Right lung (tissue), 5 donors: ENCODE data around the gene NUP54. TPM values are rescaled to one million over a fixed set of nuclear protein-coding genes. Genes with fewer than 3 reads are reported as not detected.

ENCODE experiments used
- DNase-seq, 2 donors: peaks; one replicate each; pipeline ENCODE4 v3.0.0-alpha.2; 2013
- polyA plus RNA-seq, 5 donors: library from polyadenylated mRNA; unstranded; fragments of 120-200 nt; gene quantifications; one replicate each; pipeline versions ENCODE4 v1.2.1 to v1.2.3, GENCODE V29; 2013; ENCODE audit warnings: inconsistent platforms in 1 of 5, low replicate concordance in 1 of 5; ENCODE audit not compliant: insufficient read length in 5 of 5, insufficient read depth in 1 of 5

NUP54 gene
- polyA plus RNA-seq, 5 donors = 72.2 to 103 (median 94.0) TPM

DNA sequence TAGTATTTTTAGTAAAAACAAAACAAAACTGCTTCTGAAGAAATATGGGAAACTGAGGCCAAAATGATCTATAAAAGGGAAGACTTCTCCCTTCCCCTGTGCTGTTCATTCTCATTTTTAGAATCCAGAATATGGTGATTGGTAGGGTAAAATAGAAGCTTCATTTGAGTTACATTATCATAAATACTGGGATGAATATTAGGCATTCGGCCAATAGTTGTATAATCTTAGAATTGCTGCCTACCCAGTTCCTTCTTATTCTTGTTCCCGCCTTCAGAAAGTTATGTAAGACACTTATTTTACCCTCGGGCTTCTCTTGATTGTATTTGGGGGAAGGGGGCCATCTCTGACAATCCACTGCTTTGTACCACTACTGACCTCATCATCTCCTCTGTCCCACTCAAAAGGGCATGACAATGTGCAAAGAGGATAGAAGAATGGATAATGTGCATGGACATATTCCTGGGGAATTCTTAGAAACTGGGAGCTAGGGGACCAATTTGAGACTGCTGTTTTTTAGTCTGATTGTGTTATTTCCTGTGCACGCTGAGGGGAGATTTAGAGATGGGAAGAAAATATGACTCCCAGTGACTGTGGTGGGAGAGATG is 73.1 kb downstream of the NUP54 start:
- no peak for DNase-seq

DNA sequence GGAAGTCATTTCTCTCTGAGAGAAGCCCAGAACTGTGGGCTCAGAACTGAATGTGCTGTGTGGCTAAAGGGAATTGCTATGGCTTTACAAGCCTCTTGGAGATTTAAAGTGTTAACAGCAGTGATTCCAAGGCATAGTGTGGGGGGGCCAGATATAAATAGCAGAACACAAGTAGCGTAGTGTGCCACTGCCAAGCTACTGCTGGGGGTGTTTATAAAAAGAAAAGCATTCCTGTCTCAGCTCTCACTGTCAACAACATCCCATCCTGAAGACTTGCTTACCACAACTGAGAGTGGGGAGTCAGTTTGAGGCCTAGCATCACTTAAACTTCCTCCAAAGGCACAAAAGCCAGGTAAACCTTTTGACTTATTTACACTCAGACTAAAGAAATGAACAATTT is 73.7 kb downstream of the NUP54 start, which contains the start of gene ART3:
Gene ART3 (plus strand): TSS at position 242 of the 400 bp plus-strand sequence. CDS start 1,181 bp downstream, outside the sequence.
- no peak for DNase-seq

GRCh38 chr4:76072760-76073159 is 75.4 kb downstream of the NUP54 start:
- DNase-seq = no peak

DNA sequence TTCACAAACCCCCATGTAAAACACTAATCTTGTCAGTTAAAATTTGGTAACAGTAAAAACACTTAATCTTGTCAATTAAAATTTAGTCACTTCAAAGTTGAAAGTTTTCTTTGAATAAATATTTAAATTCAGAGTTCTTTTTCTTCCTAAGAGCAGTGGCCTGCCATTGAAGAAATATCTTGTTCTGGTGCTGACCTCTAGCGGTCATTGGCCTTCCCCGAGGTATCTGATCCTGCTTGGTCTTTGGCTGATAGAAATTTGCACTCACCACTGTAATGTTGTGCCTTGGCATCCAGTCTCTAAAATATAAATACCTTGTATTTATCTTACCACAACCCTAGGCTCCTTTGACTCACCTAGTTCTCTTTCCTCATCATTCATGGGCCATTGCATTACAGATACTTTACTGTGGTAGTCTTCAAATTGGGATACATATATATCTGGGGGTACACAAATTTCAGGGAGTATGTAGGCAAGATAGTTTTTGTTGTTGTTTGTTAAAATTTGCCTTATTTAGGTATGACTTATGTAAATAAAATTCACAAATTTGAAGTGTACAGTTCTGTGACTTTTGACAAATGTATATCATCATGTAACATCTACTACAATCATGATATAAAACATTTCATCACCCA is 80.4 kb downstream of the NUP54 start:
- peak; percentile 35 to 63 for DNase-seq

GRCh38 chr4:76066546-76066945 is 81.7 kb downstream of the NUP54 start:
- DNase-seq = no peak

Other genes starting within 250 kb of the NUP54 start
- gene PPEF2, start 245.9 kb downstream of the NUP54 start, polyA plus RNA-seq = under 1 TPM; 0.04 to 0.50 (median 0.09) TPM
- 10 to 100 TPM in 1 of 5 donors, 1 to 10 TPM in 4; 7.4 to 17.0 (median 9.7) TPM for gene NAAA, start 207.4 kb downstream of the NUP54 start, polyA plus RNA-seq
- gene SDAD1, start 157.5 kb downstream of the NUP54 start, polyA plus RNA-seq = 10 to 100 TPM; 29.7 to 39.7 (median 36.1) TPM
- gene CXCL9, start 140.9 kb downstream of the NUP54 start, polyA plus RNA-seq = 1 to 10 TPM in 2 of 5 donors, under 1 TPM in 3; 0.51 to 1.6 (median 0.85) TPM
- 1 to 10 TPM in 4 of 5 donors, under 1 TPM in 1; 0.98 to 2.5 (median 1.8) TPM for gene CXCL10, start 124.9 kb downstream of the NUP54 start, polyA plus RNA-seq
- under 1 TPM in 4 of 5 donors, not detected in 1; 0.15 to 0.36 (median 0.21) TPM for gene CXCL11, start 112.3 kb downstream of the NUP54 start, polyA plus RNA-seq
- gene ART3, start 73.7 kb downstream of the NUP54 start, polyA plus RNA-seq = 1 to 10 TPM in 1 of 5 donors, under 1 TPM in 4; 0.35 to 3.9 (median 0.46) TPM
- gene SCARB2, start 65.4 kb upstream of the NUP54 start, polyA plus RNA-seq = 100 to 1,000 TPM; 193 to 266 (median 240) TPM
- 1 to 10 TPM; 5.6 to 8.7 (median 6.4) TPM for gene FAM47E, start 103.3 kb upstream of the NUP54 start, polyA plus RNA-seq
- gene STBD1, start 158.3 kb upstream of the NUP54 start, polyA plus RNA-seq = 1 to 10 TPM; 2.0 to 4.1 (median 2.6) TPM